HCT116 (cell line): ENCODE data around the gene COL15A1. TPM values are rescaled to one million over a fixed set of nuclear protein-coding genes. Genes with fewer than 3 reads are reported as not detected.

Source experiments
- ATAC-seq: fragments of 200-7000 bp; cut with Tn5 transposase; 2 replicates; pipeline ENCODE4 v1.9.1; 2020; ENCODE audit warnings: mild to moderate bottlenecking, moderate library complexity
- BruUV-seq: library from RNA; stranded (reverse); fragments of 400-500 nt; replicated peaks from 2 replicates; lab custom pipeline; 2021; lab: Mats Ljungman, UMichigan
- CTCF ChIA-PET: fragments of 300-600 bp; sonication (Branson Sonifier 250); formaldehyde crosslinking; loops from one replicate; lab custom pipeline; 2021; ENCODE audit warnings: antibody characterized with exemption; lab: Charles Lee
- POLR2A ChIA-PET: fragments of 300-600, 350-600 bp; sonication (Branson Sonifier 250); formaldehyde crosslinking; loops from one replicate; lab custom pipeline; 2021; ENCODE audit warnings: antibody characterized with exemption; lab: Charles Lee
- RAD21 ChIA-PET, 2 experiments: fragments of 300-600 bp; sonication (Branson Sonifier 250); formaldehyde crosslinking; loops; one replicate each; lab custom pipeline; 2023; ENCODE audit warnings: low total read pairs in 2 of 2; ENCODE audit not compliant: uncharacterized antibody in 2 of 2, unreplicated experiment in 2 of 2, low non-redundant PET in 1 of 2; lab: Charles Lee
- DNase-seq: peaks from one replicate; pipeline ENCODE4 v3.0.0-alpha.2; 2010; ENCODE audit warnings: low read depth, low spot score
- H2AFZ ChIP-seq: fragments of 200-600 bp; shearing (Covaris generic), sonication (generic); 2 replicates; pipeline ENCODE4 v1.6.1; 2017; ENCODE audit warnings: low read depth, mixed run types, mixed read lengths, antibody characterized with exemption, low read length; ENCODE audit not compliant: poor library complexity, severe bottlenecking
- H3K27ac ChIP-seq: 2 replicates; pipeline ENCODE4 v1.5.1; 2012; ENCODE audit warnings: low read depth, low read length
- H3K27me3 ChIP-seq: fragments of 200-600 bp; sonication (generic); 2 replicates; pipeline ENCODE4 v1.6.1; 2016; ENCODE audit warnings: mixed run types, low read length, mixed read lengths; ENCODE audit not compliant: insufficient read depth
- H3K36me3 ChIP-seq, 2 experiments: fragments of 200-500 bp in 1 of 2; fragments of 200-600 bp in 1 of 2; sonication (Bioruptor generic) in 1 of 2; sonication (generic) in 1 of 2; 2 replicates each; pipeline versions ENCODE4 v1.5.1 to v1.6.1; 2014 to 2016; ENCODE audit warnings: low read length in 2 of 2, inconsistent platforms in 1 of 2, mixed read lengths in 1 of 2, mixed run types in 1 of 2; ENCODE audit not compliant: insufficient read depth in 2 of 2, control insufficient read depth in 1 of 2
- H3K4me1 ChIP-seq, 2 experiments: fragments of 200-600 bp in 1 of 2; sonication (generic) in 1 of 2; 2 replicates each; pipeline versions ENCODE4 v1.5.1 to v1.6.1; 2012 to 2017; ENCODE audit warnings: low read length in 2 of 2, inconsistent platforms in 1 of 2, mild to moderate bottlenecking in 1 of 2, mixed read lengths in 1 of 2, mixed run types in 1 of 2, moderate library complexity in 1 of 2; ENCODE audit not compliant: insufficient read depth in 2 of 2, control insufficient read depth in 1 of 2
- H3K4me2 ChIP-seq: fragments of 200-600 bp; sonication (generic); 2 replicates; pipeline ENCODE4 v1.6.1; 2017; ENCODE audit warnings: mixed run types, low read length, mixed read lengths
- H3K4me3 ChIP-seq, 2 experiments: fragments of 200-600 bp in 1 of 2; sonication (generic) in 1 of 2; replicated peaks in 1 of 2; 2 replicates each; pipeline ENCODE4 v1.5.1; 2011 to 2016; ENCODE audit warnings: low read length in 2 of 2, control low read depth in 1 of 2, low read depth in 1 of 2, mild to moderate bottlenecking in 1 of 2, mixed read lengths in 1 of 2, mixed run types in 1 of 2
- H3K79me2 ChIP-seq: fragments of 200-600 bp; sonication (generic); 2 replicates; pipeline ENCODE4 v1.6.1; 2017; ENCODE audit warnings: mild to moderate bottlenecking, mixed run types, low read length, moderate library complexity, mixed read lengths; ENCODE audit not compliant: insufficient read depth
- H3K9ac ChIP-seq: fragments of 200-600 bp; sonication (generic); 2 replicates; pipeline ENCODE4 v1.6.1; 2016; ENCODE audit warnings: low read length, mixed read lengths
- H3K9me2 ChIP-seq: fragments of 200-600 bp; sonication (generic), shearing (Covaris generic); 2 replicates; pipeline ENCODE4 v1.6.1; 2017; ENCODE audit warnings: mixed run types, mild to moderate bottlenecking, moderate library complexity; ENCODE audit not compliant: insufficient read depth
- H3K9me3 ChIP-seq, 2 experiments: fragments of 200-500 bp in 1 of 2; fragments of 200-600 bp in 1 of 2; sonication (Bioruptor generic) in 1 of 2; sonication (generic) in 1 of 2; 2 replicates each; pipeline ENCODE4 v1.6.1; 2014 to 2017; ENCODE audit warnings: low read length in 2 of 2, mixed read lengths in 2 of 2, inconsistent platforms in 1 of 2, low read depth in 1 of 2, mild to moderate bottlenecking in 1 of 2, mixed run types in 1 of 2, moderate library complexity in 1 of 2; ENCODE audit not compliant: control insufficient read depth in 1 of 2, insufficient read depth in 1 of 2
- H4K20me1 ChIP-seq: fragments of 200-600 bp; sonication (generic), shearing (Covaris generic); 2 replicates; pipeline ENCODE4 v1.6.1; 2017; ENCODE audit warnings: mixed run types, mild to moderate bottlenecking, moderate library complexity; ENCODE audit not compliant: insufficient read depth
- CBX3 ChIP-seq: IDR thresholded peaks from 2 replicates; pipeline ENCODE4 v1.6.1; 2012; ENCODE audit warnings: low read depth
- EZH2 ChIP-seq: fragments of 200-600 bp; sonication (generic); IDR thresholded peaks from 2 replicates; pipeline ENCODE4 v1.6.1; 2017; ENCODE audit warnings: antibody characterized with exemption, mixed run types
- FOSL1 ChIP-seq: IDR thresholded peaks from 2 replicates; pipeline ENCODE4 v1.6.1; 2012; ENCODE audit warnings: low read depth
- SIN3A ChIP-seq: IDR thresholded peaks from 2 replicates; pipeline ENCODE4 v1.6.1; 2012; ENCODE audit warnings: low read depth
- SRF ChIP-seq: IDR thresholded peaks from 2 replicates; pipeline ENCODE4 v1.6.1; 2012; ENCODE audit warnings: low read depth
- ZFX ChIP-seq: fragments of 450-650 bp; IDR thresholded peaks from 2 replicates; pipeline ENCODE4 v1.6.1; 2017
- ZNF274 ChIP-seq: fragments of 200-500 bp; sonication (Bioruptor generic); IDR thresholded peaks from 2 replicates; pipeline ENCODE4 v1.6.1; 2014; ENCODE audit warnings: mild to moderate bottlenecking, low read depth, low read length, inconsistent platforms
- intact Hi-C: fragments of 100-400 bp; cut with micrococcal nuclease; formaldehyde crosslinking; loops from 2 replicates; pipeline ENCODE4 v1.10.0; 2022
- total RNA-seq: library from RNA; stranded (reverse); gene quantifications from one replicate; pipeline ENCODE4 v1.2.1, GENCODE V29; 2021; ENCODE audit not compliant: unreplicated experiment
- TF ChIP-seq, protein P1 (sequence below): IDR thresholded peaks from 2 replicates; pipeline ENCODE4 v1.6.1; 2012
- TF ChIP-seq, protein P2 (sequence below): IDR thresholded peaks from 2 replicates; pipeline ENCODE4 v1.6.1; 2012; ENCODE audit warnings: low read depth
- TF ChIP-seq, protein P3 (sequence below), 3 experiments: fragments of 200-600 bp in 1 of 3; sonication (generic) in 1 of 3; IDR thresholded peaks in 2 of 3; conservative IDR thresholded peaks in 1 of 3; 2 replicates each; pipeline ENCODE4 v1.5.1; 2012 to 2017; ENCODE audit warnings: low read depth in 2 of 3, low read length in 2 of 3, antibody characterized with exemption in 1 of 3, borderline replicate concordance in 1 of 3, control low read depth in 1 of 3, mild to moderate bottlenecking in 1 of 3, mixed read lengths in 1 of 3, mixed run types in 1 of 3, moderate library complexity in 1 of 3; ENCODE audit not compliant: insufficient read depth in 1 of 3

The COL15A1 gene
- total RNA-seq, 1 experiment from 2014 or later, result 0.15 TPM

DNA sequence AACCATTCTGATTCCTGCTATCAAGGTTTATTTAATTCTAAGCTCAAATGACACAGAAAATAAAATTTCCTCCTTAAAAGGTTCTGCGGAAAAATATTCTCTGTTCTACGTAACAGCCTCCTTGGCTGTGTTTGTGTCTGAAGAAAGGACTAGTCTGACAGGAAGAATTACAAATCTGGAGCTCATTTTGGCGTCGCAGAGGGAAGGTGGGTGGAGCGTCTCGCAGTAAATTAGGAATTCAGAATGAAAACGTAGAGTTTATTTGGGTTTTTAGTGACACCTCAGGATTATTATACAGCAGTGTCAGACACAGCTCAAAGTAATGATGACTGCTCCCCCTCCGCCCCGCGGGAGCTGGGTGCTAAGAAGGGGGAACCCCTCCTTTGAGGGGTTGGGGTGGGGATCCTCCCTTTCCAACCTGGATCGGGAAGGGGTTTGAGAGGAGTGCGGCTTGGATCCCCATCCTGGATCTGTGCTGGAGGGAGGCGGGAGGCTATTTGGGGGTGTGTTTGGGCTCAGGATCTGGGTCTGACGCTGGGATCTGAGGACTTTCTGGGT is 160.3 kb downstream of the COL15A1 start:
- Histone ChIP-seq H2AFZ (peak overlapping the region; percentile 36), H3K9ac (peak overlapping the region; percentile 47), H4K20me1 (no peaks in the 10 kb centered on the region), H3K9me2 (no peaks in the 10 kb centered on the region), H3K9me3 (no peaks in the 10 kb centered on the region), H3K27me3 (no peaks in the 10 kb centered on the region), H3K79me2 (0 out of 2 replicates have a peak, but pooled peaks cover 2% of the 10 kb centered on the region), H3K36me3 (no peaks in the 10 kb centered on the region), H3K4me1 (peaks cover 0 to 18% of the 10 kb centered on the region in 2 experiments; a peak in 3 of 4 replicates), H3K27ac (peak overlapping the region; percentile 16; the same call in 1 of the 2 replicates), H3K4me3 (peak overlapping the region; percentile 40 to 60), H3K4me2 (peak overlapping the region; percentile 89)
- DNase-seq, result no peak
- POLR2A ChIA-PET, result no interaction called here
- RAD21 ChIA-PET, result no interaction called here
- BruUV-seq, result no TSS peak
- no peak for ATAC-seq
- CTCF ChIA-PET, result no interaction called here
- intact Hi-C loops, result no loop called here
- TF ChIP-seq, protein P1, sequence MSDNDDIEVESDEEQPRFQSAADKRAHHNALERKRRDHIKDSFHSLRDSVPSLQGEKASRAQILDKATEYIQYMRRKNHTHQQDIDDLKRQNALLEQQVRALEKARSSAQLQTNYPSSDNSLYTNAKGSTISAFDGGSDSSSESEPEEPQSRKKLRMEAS, result no peak
- no peak for TF ChIP-seq ZFX
- TF ChIP-seq EZH2, result no peak
- no peak for TF ChIP-seq ZNF274
- no peak for TF ChIP-seq SRF
- TF ChIP-seq SIN3A, result no peak
- TF ChIP-seq FOSL1, result no peak
- TF ChIP-seq, protein P2, sequence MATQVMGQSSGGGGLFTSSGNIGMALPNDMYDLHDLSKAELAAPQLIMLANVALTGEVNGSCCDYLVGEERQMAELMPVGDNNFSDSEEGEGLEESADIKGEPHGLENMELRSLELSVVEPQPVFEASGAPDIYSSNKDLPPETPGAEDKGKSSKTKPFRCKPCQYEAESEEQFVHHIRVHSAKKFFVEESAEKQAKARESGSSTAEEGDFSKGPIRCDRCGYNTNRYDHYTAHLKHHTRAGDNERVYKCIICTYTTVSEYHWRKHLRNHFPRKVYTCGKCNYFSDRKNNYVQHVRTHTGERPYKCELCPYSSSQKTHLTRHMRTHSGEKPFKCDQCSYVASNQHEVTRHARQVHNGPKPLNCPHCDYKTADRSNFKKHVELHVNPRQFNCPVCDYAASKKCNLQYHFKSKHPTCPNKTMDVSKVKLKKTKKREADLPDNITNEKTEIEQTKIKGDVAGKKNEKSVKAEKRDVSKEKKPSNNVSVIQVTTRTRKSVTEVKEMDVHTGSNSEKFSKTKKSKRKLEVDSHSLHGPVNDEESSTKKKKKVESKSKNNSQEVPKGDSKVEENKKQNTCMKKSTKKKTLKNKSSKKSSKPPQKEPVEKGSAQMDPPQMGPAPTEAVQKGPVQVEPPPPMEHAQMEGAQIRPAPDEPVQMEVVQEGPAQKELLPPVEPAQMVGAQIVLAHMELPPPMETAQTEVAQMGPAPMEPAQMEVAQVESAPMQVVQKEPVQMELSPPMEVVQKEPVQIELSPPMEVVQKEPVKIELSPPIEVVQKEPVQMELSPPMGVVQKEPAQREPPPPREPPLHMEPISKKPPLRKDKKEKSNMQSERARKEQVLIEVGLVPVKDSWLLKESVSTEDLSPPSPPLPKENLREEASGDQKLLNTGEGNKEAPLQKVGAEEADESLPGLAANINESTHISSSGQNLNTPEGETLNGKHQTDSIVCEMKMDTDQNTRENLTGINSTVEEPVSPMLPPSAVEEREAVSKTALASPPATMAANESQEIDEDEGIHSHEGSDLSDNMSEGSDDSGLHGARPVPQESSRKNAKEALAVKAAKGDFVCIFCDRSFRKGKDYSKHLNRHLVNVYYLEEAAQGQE, result no peak
- TF ChIP-seq CBX3, result no peak
- TF ChIP-seq, protein P3, sequence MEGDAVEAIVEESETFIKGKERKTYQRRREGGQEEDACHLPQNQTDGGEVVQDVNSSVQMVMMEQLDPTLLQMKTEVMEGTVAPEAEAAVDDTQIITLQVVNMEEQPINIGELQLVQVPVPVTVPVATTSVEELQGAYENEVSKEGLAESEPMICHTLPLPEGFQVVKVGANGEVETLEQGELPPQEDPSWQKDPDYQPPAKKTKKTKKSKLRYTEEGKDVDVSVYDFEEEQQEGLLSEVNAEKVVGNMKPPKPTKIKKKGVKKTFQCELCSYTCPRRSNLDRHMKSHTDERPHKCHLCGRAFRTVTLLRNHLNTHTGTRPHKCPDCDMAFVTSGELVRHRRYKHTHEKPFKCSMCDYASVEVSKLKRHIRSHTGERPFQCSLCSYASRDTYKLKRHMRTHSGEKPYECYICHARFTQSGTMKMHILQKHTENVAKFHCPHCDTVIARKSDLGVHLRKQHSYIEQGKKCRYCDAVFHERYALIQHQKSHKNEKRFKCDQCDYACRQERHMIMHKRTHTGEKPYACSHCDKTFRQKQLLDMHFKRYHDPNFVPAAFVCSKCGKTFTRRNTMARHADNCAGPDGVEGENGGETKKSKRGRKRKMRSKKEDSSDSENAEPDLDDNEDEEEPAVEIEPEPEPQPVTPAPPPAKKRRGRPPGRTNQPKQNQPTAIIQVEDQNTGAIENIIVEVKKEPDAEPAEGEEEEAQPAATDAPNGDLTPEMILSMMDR (IDR thresholded peaks at IDR 0.05 in 2 of 3, conservative IDR thresholded peaks at IDR 0.05 in 1 of 3; ENCODE audit: borderline replicate concordance in 1 of 3, insufficient read depth in 1 of 3, low read depth in 2 of 3, low read length in 2 of 3), result no peak
